Osteoblast (primary cell): ENCODE data around the gene ERFL. TPM values are rescaled to one million over a fixed set of nuclear protein-coding genes. Genes with fewer than 3 reads are reported as not detected.

Experiments
- DNase-seq: peaks from one replicate; pipeline ENCODE4 v3.0.0; 2011; ENCODE audit warnings: low spot score, mixed read lengths; ENCODE audit not compliant: insufficient read length; ENCODE audit errors: missing footprints
- H2AFZ ChIP-seq: 2 replicates; pipeline ENCODE4 v1.6.0; 2011; ENCODE audit warnings: mild to moderate bottlenecking, low read length
- H3K27ac ChIP-seq: 2 replicates; pipeline ENCODE4 v1.5.1; 2011; ENCODE audit warnings: mild to moderate bottlenecking, low read depth, low read length, moderate library complexity
- H3K27me3 ChIP-seq: 2 replicates; pipeline ENCODE4 v1.6.0; 2012; ENCODE audit warnings: mild to moderate bottlenecking, control low read depth, inconsistent platforms, low read length, moderate library complexity; ENCODE audit not compliant: insufficient read depth
- H3K36me3 ChIP-seq: 2 replicates; pipeline ENCODE4 v1.5.1; 2011; ENCODE audit warnings: mild to moderate bottlenecking, low read length, control low read depth, moderate library complexity; ENCODE audit not compliant: insufficient read depth
- H3K4me1 ChIP-seq: 2 replicates; pipeline ENCODE4 v1.5.1; 2011; ENCODE audit warnings: mild to moderate bottlenecking, low read length, control low read depth, moderate library complexity; ENCODE audit not compliant: insufficient read depth
- H3K4me2 ChIP-seq: 2 replicates; pipeline ENCODE4 v1.6.0; 2011; ENCODE audit warnings: mild to moderate bottlenecking, low read length; ENCODE audit not compliant: insufficient read depth
- H3K4me3 ChIP-seq: fragments of 200-600 bp; sonication (generic); 3 replicates; pipeline ENCODE4 v1.5.1; 2012; ENCODE audit warnings: mild to moderate bottlenecking, low read length, inconsistent platforms; ENCODE audit not compliant: insufficient read depth
- H3K79me2 ChIP-seq: 2 replicates; pipeline ENCODE4 v1.6.0; 2012; ENCODE audit warnings: mild to moderate bottlenecking, low read length, control low read depth, inconsistent platforms; ENCODE audit not compliant: insufficient read depth
- H3K9me3 ChIP-seq: 2 replicates; pipeline ENCODE4 v1.5.1; 2011; ENCODE audit warnings: low read depth, low read length, control low read depth
- H4K20me1 ChIP-seq: 2 replicates; pipeline ENCODE4 v1.6.0; 2012; ENCODE audit warnings: mild to moderate bottlenecking, low read length, control low read depth; ENCODE audit not compliant: insufficient read depth
- CTCF ChIP-seq: IDR thresholded peaks from 2 replicates; pipeline ENCODE4 v1.5.1; 2011; ENCODE audit warnings: mild to moderate bottlenecking, low read depth, low read length, moderate library complexity; ENCODE audit errors: extremely low read depth
- total RNA-seq: library from RNA; depleted of rRNA; stranded (reverse); fragments of >200 nt; gene quantifications from 2 replicates; pipeline ENCODE4 v1.2.3, GENCODE V29; 2012

Gene ERFL
- total RNA-seq, 1 donor = under 0.01 TPM

GRCh38 chr19:41911889-41912731 lies 16.1 kb downstream of the ERFL start:
- H3K9me3 ChIP-seq = no peaks in the 10 kb centered on the region
- H3K4me1 ChIP-seq = no peaks in the 10 kb centered on the region
- peaks cover 2% of the 10 kb centered on the region for H3K36me3 ChIP-seq
- H3K27ac ChIP-seq = no peak overlapping the region
- peaks cover 59% of the 10 kb centered on the region for H3K27me3 ChIP-seq
- H3K4me2 ChIP-seq = no peak overlapping the region
- H3K4me3 ChIP-seq = no peak overlapping the region
- no peak for TF ChIP-seq CTCF
- no peak for DNase-seq
- H3K79me2 ChIP-seq = no peaks in the 10 kb centered on the region
- peaks cover 22% of the 10 kb centered on the region for H4K20me1 ChIP-seq
- H2AFZ ChIP-seq = no peak overlapping the region

DNA sequence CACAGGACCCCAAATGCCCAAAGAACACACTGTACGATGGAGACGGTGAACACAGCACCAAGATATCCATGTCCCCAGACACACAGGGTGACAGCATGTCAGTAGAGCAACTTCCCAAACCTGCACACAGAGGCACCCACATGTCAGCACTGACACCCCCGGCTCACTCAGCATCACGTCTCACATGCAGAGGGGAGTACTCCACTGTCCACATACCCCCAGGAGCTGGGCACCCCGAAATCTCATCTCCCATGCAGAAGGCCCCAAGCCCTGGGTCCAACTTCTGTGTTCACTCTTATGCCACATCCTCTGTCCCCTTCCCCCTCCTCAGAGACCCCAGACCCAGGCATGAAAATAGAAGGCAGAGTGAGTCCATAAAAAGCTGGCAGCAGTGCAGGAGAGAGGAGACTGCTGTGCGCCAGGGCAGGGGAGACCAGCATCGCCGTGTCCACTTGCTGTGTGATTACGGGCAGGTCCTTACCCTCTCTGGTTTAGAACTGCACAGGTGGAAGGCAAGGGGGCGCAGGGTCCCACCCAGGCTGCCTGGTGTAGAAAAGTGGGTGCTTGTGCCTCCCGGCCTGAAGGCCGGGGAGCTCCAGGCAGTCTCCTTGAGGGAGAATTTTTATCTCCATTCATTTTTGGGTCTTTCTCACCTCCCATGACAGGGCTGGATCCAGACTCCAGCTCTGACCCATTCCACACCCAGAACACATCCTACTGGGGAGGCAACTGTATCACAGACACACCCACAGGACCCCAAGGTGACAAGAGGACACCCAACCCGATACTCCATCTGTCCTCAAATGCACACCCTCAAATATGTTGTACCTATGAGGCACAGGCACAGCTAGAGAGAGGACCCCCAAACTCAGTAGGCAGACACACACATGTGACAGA lies 17.0 kb downstream of the ERFL start:
- Histone ChIP-seq H3K9me3 (no peaks in the 10 kb centered on the region), H4K20me1 (peaks cover 22% of the 10 kb centered on the region), H3K79me2 (no peaks in the 10 kb centered on the region), H3K27me3 (peaks cover 51% of the 10 kb centered on the region), H3K4me1 (no peaks in the 10 kb centered on the region), H3K36me3 (peaks cover 7% of the 10 kb centered on the region), H3K4me2 (no peak overlapping the region), H2AFZ (no peak overlapping the region), H3K4me3 (no peak overlapping the region), H3K27ac (no peak overlapping the region)
- no peak for TF ChIP-seq CTCF
- peak; percentile 92 for DNase-seq

GRCh38 chr19:41910240-41910991 lies 17.8 kb downstream of the ERFL start:
- Histone ChIP-seq H3K79me2 (no peaks in the 10 kb centered on the region), H3K27me3 (peaks cover 45% of the 10 kb centered on the region), H3K4me1 (no peaks in the 10 kb centered on the region), H3K9me3 (no peaks in the 10 kb centered on the region), H3K4me2 (no peak overlapping the region), H4K20me1 (peaks cover 22% of the 10 kb centered on the region), H3K4me3 (no peak overlapping the region), H3K27ac (no peak overlapping the region), H2AFZ (no peak overlapping the region), H3K36me3 (peaks cover 14% of the 10 kb centered on the region)
- no peak for TF ChIP-seq CTCF
- no peak for DNase-seq
